GM12878 (cell line): ENCODE results near the gene TET1. TPM values are rescaled to one million over a fixed set of nuclear protein-coding genes. Genes with fewer than 3 reads are reported as not detected.

Experiments
- ATAC-seq: fragments of 200-7000 bp; cut with Tn5 transposase; 3 replicates; pipeline ENCODE4 v1.9.1; 2020; ENCODE audit warnings: mild to moderate bottlenecking, moderate library complexity
- BruUV-seq: library from RNA; stranded (reverse); fragments of 400-500 nt; replicated peaks from 2 replicates; lab custom pipeline; 2021; lab: Mats Ljungman, UMichigan
- CTCF ChIA-PET: fragments of 300-600 bp; sonication (Branson Sonifier 250); formaldehyde crosslinking; extraction: SDS; loops from one replicate; lab custom pipeline; 2021; ENCODE audit warnings: inconsistent platforms; lab: Yijun Ruan, JAX
- POLR2A ChIA-PET: fragments of 350-600 bp; formaldehyde crosslinking; extraction: SDS; loops from one replicate; lab custom pipeline; 2021; ENCODE audit warnings: inconsistent platforms; lab: Charles Lee
- RAD21 ChIA-PET: fragments of 300-600 bp; sonication (Branson Sonifier 250); formaldehyde crosslinking; loops from one replicate; lab custom pipeline; 2023; ENCODE audit warnings: antibody characterized with exemption; ENCODE audit not compliant: unreplicated experiment; lab: Charles Lee
- SMC1A ChIA-PET: fragments of 300-600 bp; sonication (Branson Sonifier 250); formaldehyde crosslinking; loops from one replicate; lab custom pipeline; 2023; ENCODE audit not compliant: unreplicated experiment, uncharacterized antibody; lab: Charles Lee
- DNase-seq: peaks from one replicate; pipeline ENCODE4 v3.0.0-alpha.2; 2011; ENCODE audit warnings: low read depth, low spot score
- FAIRE-seq: peaks from 3 replicates; lab custom pipeline; 2011; peaks lifted over from hg19 to GRCh38; lab: Jason Lieb, UNC
- H2AFZ ChIP-seq: 2 replicates; pipeline ENCODE4 v1.6.0; 2011; ENCODE audit warnings: low read depth, low read length, control low read depth; ENCODE audit not compliant: control insufficient read depth
- H3K27ac ChIP-seq: 2 replicates; pipeline ENCODE4 v1.5.1; 2011; ENCODE audit warnings: control low read depth; ENCODE audit not compliant: control insufficient read depth, insufficient read depth
- H3K27me3 ChIP-seq, 2 experiments: replicated peaks in 1 of 2; 2 replicates each; pipeline versions ENCODE4 v1.6.0 to v1.6.1; 2011; ENCODE audit warnings: low read length in 1 of 2; ENCODE audit not compliant: control insufficient read depth in 2 of 2, insufficient read depth in 2 of 2
- H3K36me3 ChIP-seq, 2 experiments: 2 replicates each; pipeline ENCODE4 v1.5.1; 2011; ENCODE audit warnings: low read length in 1 of 2; ENCODE audit not compliant: control insufficient read depth in 2 of 2, insufficient read depth in 2 of 2
- H3K4me1 ChIP-seq: 2 replicates; pipeline ENCODE4 v1.6.1; 2011; ENCODE audit warnings: mild to moderate bottlenecking, low read length, moderate library complexity, mixed read lengths; ENCODE audit not compliant: control insufficient read depth, insufficient read depth
- H3K4me2 ChIP-seq: 2 replicates; pipeline ENCODE4 v1.6.0; 2011; ENCODE audit warnings: control low read depth; ENCODE audit not compliant: control insufficient read depth, insufficient read depth
- H3K4me3 ChIP-seq: fragments of 200-600 bp; sonication (generic); 2 replicates; pipeline ENCODE4 v1.5.1; 2016
- H3K79me2 ChIP-seq: 2 replicates; pipeline ENCODE4 v1.6.0; 2011; ENCODE audit warnings: low read length; ENCODE audit not compliant: control insufficient read depth, insufficient read depth
- H3K9ac ChIP-seq: 2 replicates; pipeline ENCODE4 v1.8.0; 2011; ENCODE audit warnings: low read length, control low read depth, mixed read lengths; ENCODE audit not compliant: control insufficient read depth, insufficient read depth
- H3K9me3 ChIP-seq: replicated peaks from 3 replicates; pipeline ENCODE4 v1.5.1; 2011; ENCODE audit warnings: mild to moderate bottlenecking, low read length; ENCODE audit not compliant: control insufficient read depth, insufficient read depth
- H4K20me1 ChIP-seq: 2 replicates; pipeline ENCODE4 v1.6.0; 2011; ENCODE audit not compliant: control insufficient read depth, insufficient read depth
- BMI1 ChIP-seq: fragments of 450-650 bp; IDR thresholded peaks from 2 replicates; pipeline ENCODE4 v1.6.1; 2016; ENCODE audit warnings: mild to moderate bottlenecking, moderate library complexity, borderline replicate concordance
- CBX3 ChIP-seq: fragments of 200-600 bp; sonication (generic); IDR thresholded peaks from 2 replicates; pipeline ENCODE4 v1.6.1; 2016; ENCODE audit warnings: low read depth, borderline replicate concordance
- CREM ChIP-seq: IDR thresholded peaks from 2 replicates; pipeline ENCODE4 v1.6.1; 2014; ENCODE audit warnings: antibody characterized with exemption, low read depth
- EZH2 ChIP-seq: IDR thresholded peaks from 2 replicates; pipeline ENCODE4 v1.6.1; 2012; ENCODE audit warnings: low read depth, mild to moderate bottlenecking, control low read depth, inconsistent platforms, low read length, borderline replicate concordance; ENCODE audit not compliant: control insufficient read depth
- GATAD2B ChIP-seq: fragments of 450-650 bp; conservative IDR thresholded peaks from 2 replicates; pipeline ENCODE4 v1.6.1; 2017; ENCODE audit warnings: low read depth, mild to moderate bottlenecking, moderate library complexity
- MLLT1 ChIP-seq: fragments of 450-650 bp; IDR thresholded peaks from 2 replicates; pipeline ENCODE4 v1.6.1; 2016; ENCODE audit warnings: mild to moderate bottlenecking
- NKRF ChIP-seq: fragments of 450-650 bp; conservative IDR thresholded peaks from 2 replicates; pipeline ENCODE4 v1.6.1; 2017; ENCODE audit warnings: mild to moderate bottlenecking, moderate library complexity
- TCF12 ChIP-seq: IDR thresholded peaks from 2 replicates; pipeline ENCODE4 v1.6.1; 2011; ENCODE audit warnings: low read depth, mild to moderate bottlenecking, low read length
- WRNIP1 ChIP-seq: IDR thresholded peaks from 2 replicates; pipeline ENCODE4 v1.6.1; 2011; ENCODE audit warnings: low read depth, low read length, improper control_type of control experiment, borderline replicate concordance
- YY1 ChIP-seq: IDR thresholded peaks from 2 replicates; pipeline ENCODE4 v1.6.1; 2011; ENCODE audit warnings: low read depth, mild to moderate bottlenecking, low read length
- ZBTB33 ChIP-seq: fragments of 450-650 bp; IDR thresholded peaks from 2 replicates; pipeline ENCODE4 v1.6.1; 2017; ENCODE audit warnings: mild to moderate bottlenecking
- ZBTB4 ChIP-seq: fragments of 450-650 bp; formaldehyde crosslinking; IDR thresholded peaks from 2 replicates; pipeline ENCODE4 v1.4.0; 2022; ENCODE audit warnings: mild to moderate bottlenecking, moderate library complexity
- ZNF217 ChIP-seq: fragments of 450-650 bp; IDR thresholded peaks from 2 replicates; pipeline ENCODE4 v1.6.1; 2017; ENCODE audit warnings: antibody characterized with exemption, mild to moderate bottlenecking
- ZNF274 ChIP-seq: IDR thresholded peaks from one replicate; pipeline ENCODE4 v1.8.0; 2011; ENCODE audit not compliant: insufficient read length, insufficient read depth
- WGBS: methylation state at CpG from one replicate; pipeline ENCODE4 v1.1.6; 2016; ENCODE audit warnings: low lambda C conversion rate; ENCODE audit not compliant: insufficient replicate concordance, insufficient coverage; ENCODE audit errors: missing lambda C conversion rate; 5-methylcytosine and 5-hydroxymethylcytosine counted together
- in situ Hi-C: fragments of 300-500 bp; cut with MboI; formaldehyde crosslinking; loops from 9 replicates; pipeline ENCODE4 v1.14.3; 2018; ENCODE audit warnings: mixed read lengths
- intact Hi-C: fragments of 100-400 bp; cut with micrococcal nuclease; formaldehyde crosslinking; loops from one replicate; pipeline ENCODE4 v1.14.2; 2022; ENCODE audit not compliant: unreplicated experiment
- polyA plus RNA-seq, 11 experiments: library from polyadenylated mRNA; depleted of rRNA in 4 of 11; unstranded in 6 of 11; stranded (reverse) in 5 of 11; fragments of >200 nt; fragmentation: Nextera tagmentation in 4 of 11; fragmentation: Illumina TruSeq in 1 of 11; extraction: Ambion mirVana in 4 of 11; extraction: Trizol in 1 of 11; gene quantifications; 1 replicate in 1 of 11; 2 replicates in 10 of 11; pipeline versions ENCODE4 v1.2.1 to v1.2.3, GENCODE V29; 2011 to 2016; ENCODE audit warnings: inconsistent platforms in 2 of 11, missing spikeins in 2 of 11, low read depth in 1 of 11
- total RNA-seq, 4 experiments: library from RNA; depleted of rRNA in 3 of 4; stranded (reverse); fragments of >200 nt in 3 of 4; fragmentation: Illumina TruSeq in 1 of 4; extraction: Trizol in 1 of 4; gene quantifications; 2 replicates each; pipeline versions ENCODE4 v1.2.1 to v1.2.3, GENCODE V29; 2013 to 2021

The TET1 gene
- total and polyA plus RNA-seq, 10 of the 15 experiments (the other 5 are each of a cell fraction or from before 2014, with no cell fraction given) = 0.22 to 1.4 (median 0.60) TPM

- Histone ChIP-seq H3K36me3 (no peaks in the 10 kb centered on the region), H3K27me3 (peaks cover 6 to 10% of the 10 kb centered on the region in 2 experiments), H3K79me2 (no peaks in the 10 kb centered on the region), H3K4me2 (no peak overlapping the region), H3K9me3 (no peaks in the 10 kb centered on the region), H3K4me1 (no peaks in the 10 kb centered on the region), H3K27ac (no peak overlapping the region), H2AFZ (peak overlapping the region; percentile 48; the same call in 1 of the 2 replicates), H3K9ac (no peak overlapping the region), H4K20me1 (no peaks in the 10 kb centered on the region), H3K4me3 (no peak overlapping the region)
- SMC1A ChIA-PET = no interaction called here
- CTCF ChIA-PET = interaction anchor here (0.7 kb wide), 1 partner anchor 337 kb away, joined by 3 read pairs; no protein-coding TSS in a partner anchor
- ATAC-seq (no peak), FAIRE-seq (no peak), DNase-seq (no peak)
- intact Hi-C loops = no loop called here
- WGBS = 24% methylated on average over 12 of the region's 12 CpGs
- POLR2A ChIA-PET = interaction anchor here (0.7 kb wide), 1 partner anchor 11 kb away, joined by 3 read pairs; no protein-coding TSS in a partner anchor
- no TSS peak for BruUV-seq
- RAD21 ChIA-PET = no interaction called here
- in situ Hi-C loops = no loop called here
- TF ChIP-seq EZH2 (no peak), NKRF (no peak), ZNF274 (no peak), CREM (no peak), ZNF217 (no peak), WRNIP1 (no peak), ZBTB33 (no peak), BMI1 (no peak), CBX3 (no peak), TCF12 (no peak), GATAD2B (no peak), YY1 (no peak), ZBTB4 (CRISPR knock-in tag) (no peak), MLLT1 (no peak)
Observed at GRCh38 chr10:68562661-68563570, 2.8 kb downstream of the TET1 start.
